Loucy (cell line): ENCODE results near the gene BCKDHA.
"Not testable (repeated sequence)": the region's sequence is repeated elsewhere in the genome, so short reads cannot be mapped to it uniquely, and the experiment has no call there.

Experiments used
- H2AFZ ChIP-seq: fragments of 200-600 bp; sonication (generic); 2 replicates; pipeline ENCODE4 v1.6.0; 2016; ENCODE audit warnings: antibody characterized with exemption, mild to moderate bottlenecking, low read length, moderate library complexity
- H3F3A ChIP-seq: fragments of 200-600 bp; 2 replicates; pipeline ENCODE4 v1.6.0; 2016; ENCODE audit warnings: antibody characterized with exemption, low read depth, mild to moderate bottlenecking
- H3K27me3 ChIP-seq: fragments of 200-600 bp; sonication (generic); 2 replicates; pipeline ENCODE4 v1.6.1; 2014; ENCODE audit warnings: low read length, mild to moderate bottlenecking; ENCODE audit not compliant: insufficient read depth, poor library complexity, severe bottlenecking
- H3K36me3 ChIP-seq: fragments of 200-600 bp; sonication (generic); 2 replicates; pipeline ENCODE4 v1.6.1; 2016; ENCODE audit warnings: low read length; ENCODE audit not compliant: insufficient read depth
- H3K4me1 ChIP-seq: fragments of 200-600 bp; sonication (generic); 2 replicates; pipeline ENCODE4 v1.5.1; 2014; ENCODE audit warnings: low read length, mild to moderate bottlenecking; ENCODE audit not compliant: insufficient read depth, poor library complexity, severe bottlenecking
- H3K4me2 ChIP-seq: fragments of 200-600 bp; sonication (generic); 2 replicates; pipeline ENCODE4 v1.6.0; 2014; ENCODE audit warnings: antibody characterized with exemption, low read length, low read depth, mild to moderate bottlenecking; ENCODE audit not compliant: poor library complexity, severe bottlenecking
- H3K4me3 ChIP-seq: fragments of 200-600 bp; sonication (generic); 2 replicates; pipeline ENCODE4 v1.5.1; 2014; ENCODE audit warnings: low read length, mild to moderate bottlenecking, mixed read lengths; ENCODE audit not compliant: poor library complexity, severe bottlenecking
- H3K79me2 ChIP-seq: fragments of 200-600 bp; sonication (generic); 2 replicates; pipeline ENCODE4 v1.6.1; 2014; ENCODE audit warnings: low read length; ENCODE audit not compliant: insufficient read depth
- H3K9ac ChIP-seq: fragments of 200-600 bp; sonication (generic); 2 replicates; pipeline ENCODE4 v1.6.0; 2014; ENCODE audit warnings: mild to moderate bottlenecking, low read depth, low read length, moderate library complexity; ENCODE audit not compliant: poor library complexity, severe bottlenecking
- H3K9me2 ChIP-seq: fragments of 200-600 bp; sonication (generic); replicated peaks from 2 replicates; pipeline ENCODE4 v1.6.1; 2016; ENCODE audit warnings: low read depth, low read length, mixed read lengths
- H3K9me3 ChIP-seq: fragments of 200-600 bp; sonication (generic); 2 replicates; pipeline ENCODE4 v1.6.1; 2014; ENCODE audit warnings: mild to moderate bottlenecking, antibody characterized with exemption, low read length, low read depth; ENCODE audit not compliant: insufficient read depth
- H4K20me1 ChIP-seq: fragments of 200-600 bp; sonication (generic); 2 replicates; pipeline ENCODE4 v1.6.0; 2014; ENCODE audit warnings: antibody characterized with exemption, low read length, mild to moderate bottlenecking; ENCODE audit not compliant: insufficient read depth, poor library complexity, severe bottlenecking
- CTCF ChIP-seq: fragments of 200-600 bp; sonication (generic); conservative IDR thresholded peaks from 2 replicates; pipeline ENCODE4 v1.5.1; 2014; ENCODE audit warnings: mild to moderate bottlenecking, antibody characterized with exemption, low read length
- EZH2phosphoT487 ChIP-seq: fragments of 200-600 bp; IDR thresholded peaks from 2 replicates; pipeline ENCODE4 v1.6.1; 2018; ENCODE audit warnings: antibody characterized with exemption, mild to moderate bottlenecking, moderate library complexity, borderline replicate concordance

Gene BCKDHA

GRCh38 chr19:41377977-41378709 is 19.5 kb upstream of the BCKDHA start:
- Histone ChIP-seq H3K79me2 (no peaks in the 10 kb centered on the region), H3K36me3 (no peaks in the 10 kb centered on the region), H3K4me1 (no peaks in the 10 kb centered on the region), H4K20me1 (no peaks in the 10 kb centered on the region), H3K9me3 (no peaks in the 10 kb centered on the region), H3K9me2 (no peaks in the 10 kb centered on the region), H3K9ac (no peak overlapping the region), H3K27me3 (no peaks in the 10 kb centered on the region), H3K4me2 (peak overlapping the region; percentile 18), H3K4me3 (no peak overlapping the region), H2AFZ (no peak overlapping the region), H3F3A (no peaks in the 10 kb centered on the region)
- TF ChIP-seq EZH2phosphoT487, result no peak
- TF ChIP-seq CTCF, result peak; percentile 41

- H3K9me2 ChIP-seq, H3K9ac ChIP-seq, H3K9me3 ChIP-seq, H3K4me1 ChIP-seq, H2AFZ ChIP-seq, H3F3A ChIP-seq, H3K79me2 ChIP-seq, H3K36me3 ChIP-seq, H3K4me3 ChIP-seq, H3K4me2 ChIP-seq, H4K20me1 ChIP-seq, H3K27me3 ChIP-seq: not testable (repeated sequence)
These were observed 16.1 kb upstream of the BCKDHA start for GRCh38 chr19:41381536-41381935.

- Histone ChIP-seq H3K36me3 (no peaks in the 10 kb centered on the region), H3K79me2 (no peaks in the 10 kb centered on the region), H3K4me3 (no peak overlapping the region), H3K27me3 (no peaks in the 10 kb centered on the region), H4K20me1 (no peaks in the 10 kb centered on the region), H3K9ac (no peak overlapping the region), H2AFZ (no peak overlapping the region), H3K9me3 (no peaks in the 10 kb centered on the region), H3K9me2 (no peaks in the 10 kb centered on the region), H3K4me2 (no peak overlapping the region), H3F3A (no peaks in the 10 kb centered on the region), H3K4me1 (no peaks in the 10 kb centered on the region)
- no peak for TF ChIP-seq CTCF
- no peak for TF ChIP-seq EZH2phosphoT487
These were observed 13.3 kb upstream of the BCKDHA start for GRCh38 chr19:41384351-41384750.

GRCh38 chr19:41386442-41386841 is 11.2 kb upstream of the BCKDHA start:
- H3K4me2 ChIP-seq, result no peak overlapping the region
- H3F3A ChIP-seq, result no peaks in the 10 kb centered on the region
- TF ChIP-seq CTCF (no peak), EZH2phosphoT487 (no peak)

More at GRCh38 chr19:41386442-41386841, 11.2 kb upstream of the BCKDHA start:
- no peaks in the 10 kb centered on the region for H3K79me2 ChIP-seq
- no peaks in the 10 kb centered on the region for H3K4me1 ChIP-seq
- H3K9me3 ChIP-seq, result no peaks in the 10 kb centered on the region
- peaks cover 19% of the 10 kb centered on the region; the same call in 1 of the 2 replicates for H3K36me3 ChIP-seq
- no peaks in the 10 kb centered on the region for H3K27me3 ChIP-seq
- H3K4me3 ChIP-seq, result no peak overlapping the region
- no peaks in the 10 kb centered on the region for H4K20me1 ChIP-seq
- no peaks in the 10 kb centered on the region for H3K9me2 ChIP-seq
- H3K9ac ChIP-seq, result no peak overlapping the region
- H2AFZ ChIP-seq, result no peak overlapping the region
